IMR-90 (cell line): ENCODE measurements around the gene POFUT2. TPM values are rescaled to one million over a fixed set of nuclear protein-coding genes. Genes with fewer than 3 reads are reported as not detected.

Experiments
- ATAC-seq: fragments of 200-7000 bp; cut with Tn5 transposase; 2 replicates; pipeline ENCODE4 v1.9.1; 2020; ENCODE audit warnings: low read depth, mild to moderate bottlenecking, moderate library complexity
- BruUV-seq: library from RNA; stranded (reverse); fragments of 400-500 nt; replicated peaks from 2 replicates; lab custom pipeline; 2021; lab: Mats Ljungman, UMichigan
- CTCF ChIA-PET: fragments of 300-600 bp; formaldehyde crosslinking; extraction: SDS; loops from one replicate; lab custom pipeline; 2021; ENCODE audit warnings: antibody characterized with exemption; lab: Yijun Ruan, JAX
- POLR2A ChIA-PET: fragments of 300-600 bp; sonication (Branson Sonifier 250); formaldehyde crosslinking; loops from one replicate; lab custom pipeline; 2022; ENCODE audit warnings: antibody characterized with exemption; ENCODE audit not compliant: unreplicated experiment; lab: Charles Lee
- DNase-seq: peaks from one replicate; pipeline ENCODE4 v3.0.0; 2013
- H2AFZ ChIP-seq: replicated peaks from 2 replicates; pipeline ENCODE3; 2013; ENCODE audit warnings: low read length, mild to moderate bottlenecking; ENCODE audit not compliant: poor library complexity
- H2AK5ac ChIP-seq: 2 replicates; pipeline ENCODE4 v1.6.1; 2013; ENCODE audit warnings: low read depth, low read length, inconsistent platforms
- H2AK9ac ChIP-seq: replicated peaks from 2 replicates; pipeline ENCODE3; 2013; ENCODE audit warnings: mild to moderate bottlenecking, low read depth, low read length, moderate library complexity; ENCODE audit not compliant: poor library complexity
- H2BK120ac ChIP-seq: 2 replicates; pipeline ENCODE4 v1.6.1; 2013; ENCODE audit warnings: low read depth, low read length, inconsistent platforms
- H2BK15ac ChIP-seq: 3 replicates; pipeline ENCODE4 v1.6.1; 2013; ENCODE audit warnings: low read depth, low read length, inconsistent platforms
- H2BK20ac ChIP-seq: 2 replicates; pipeline ENCODE4 v1.6.1; 2013; ENCODE audit warnings: low read depth, mild to moderate bottlenecking, inconsistent platforms, low read length, moderate library complexity
- H2BK5ac ChIP-seq: 2 replicates; pipeline ENCODE4 v1.6.1; 2013; ENCODE audit warnings: mild to moderate bottlenecking, low read depth, low read length, inconsistent platforms; ENCODE audit not compliant: poor library complexity, severe bottlenecking
- H3K14ac ChIP-seq: replicated peaks from 2 replicates; pipeline ENCODE4 v1.6.1; 2013; ENCODE audit warnings: low read depth, low read length, inconsistent platforms
- H3K18ac ChIP-seq: 2 replicates; pipeline ENCODE4 v1.6.1; 2013; ENCODE audit warnings: low read depth, low read length, control low read depth
- H3K23ac ChIP-seq: 2 replicates; pipeline ENCODE4 v1.6.1; 2013; ENCODE audit warnings: low read depth, low read length, inconsistent platforms
- H3K27ac ChIP-seq: 2 replicates; pipeline ENCODE4 v1.5.1; 2013; ENCODE audit warnings: mild to moderate bottlenecking, control low read depth, low read length; ENCODE audit not compliant: insufficient read depth
- H3K27me3 ChIP-seq: 2 replicates; pipeline ENCODE4 v1.6.1; 2013; ENCODE audit warnings: low read length; ENCODE audit not compliant: control insufficient read depth, insufficient read depth
- H3K36me3 ChIP-seq: 2 replicates; pipeline ENCODE4 v1.6.1; 2013; ENCODE audit warnings: low read length, mixed read lengths; ENCODE audit not compliant: control insufficient read depth, insufficient read depth
- H3K4ac ChIP-seq: 2 replicates; pipeline ENCODE4 v1.6.1; 2013; ENCODE audit warnings: low read depth, low read length, inconsistent platforms
- H3K4me1 ChIP-seq: 2 replicates; pipeline ENCODE4 v1.6.1; 2013; ENCODE audit warnings: low read length, mixed read lengths; ENCODE audit not compliant: control insufficient read depth, insufficient read depth
- H3K4me2 ChIP-seq: 2 replicates; pipeline ENCODE4 v1.6.1; 2013; ENCODE audit warnings: low read depth, mild to moderate bottlenecking, control low read depth, low read length, moderate library complexity
- H3K4me3 ChIP-seq: 2 replicates; pipeline ENCODE4 v1.5.1; 2013; ENCODE audit warnings: low read depth, mild to moderate bottlenecking, control low read depth, low read length, moderate library complexity; ENCODE audit not compliant: insufficient read depth
- H3K56ac ChIP-seq: 2 replicates; pipeline ENCODE4 v1.6.1; 2013; ENCODE audit warnings: low read length, inconsistent platforms; ENCODE audit not compliant: insufficient read depth; ENCODE audit errors: extremely low read depth
- H3K79me1 ChIP-seq, 2 experiments: 2 replicates each; pipeline ENCODE4 v1.6.1; 2013; ENCODE audit warnings: low read length in 2 of 2, inconsistent platforms in 1 of 2, low read depth in 1 of 2
- H3K9ac ChIP-seq: 2 replicates; pipeline ENCODE4 v1.6.1; 2013; ENCODE audit warnings: low read depth, low read length, control low read depth
- H3K9me1 ChIP-seq: 2 replicates; pipeline ENCODE4 v1.6.1; 2013; ENCODE audit warnings: low read length, inconsistent platforms; ENCODE audit not compliant: insufficient read depth
- H3K9me3 ChIP-seq: 2 replicates; pipeline ENCODE4 v1.6.1; 2013; ENCODE audit warnings: low read length; ENCODE audit not compliant: control insufficient read depth, insufficient read depth
- H4K20me1 ChIP-seq: 2 replicates; pipeline ENCODE4 v1.6.1; 2013; ENCODE audit warnings: low read length, inconsistent platforms; ENCODE audit not compliant: insufficient read depth
- H4K5ac ChIP-seq: 2 replicates; pipeline ENCODE4 v1.6.1; 2013; ENCODE audit warnings: mild to moderate bottlenecking, low read depth, low read length, control low read depth
- H4K8ac ChIP-seq, 2 experiments: 2 replicates each; pipeline ENCODE4 v1.6.1; 2013; ENCODE audit warnings: low read depth in 2 of 2, low read length in 2 of 2, control low read depth in 1 of 2, inconsistent platforms in 1 of 2
- H4K91ac ChIP-seq: 2 replicates; pipeline ENCODE4 v1.6.1; 2013; ENCODE audit warnings: low read depth, low read length, inconsistent platforms; ENCODE audit not compliant: insufficient read depth
- CEBPB ChIP-seq: IDR thresholded peaks from 2 replicates; pipeline ENCODE4 v1.6.1; 2012; ENCODE audit warnings: low read depth, low read length, improper control_type of control experiment
- CHD1 ChIP-seq: IDR thresholded peaks from 2 replicates; pipeline ENCODE4 v1.6.1; 2012; ENCODE audit warnings: low read depth, low read length, improper control_type of control experiment
- MAFK ChIP-seq: IDR thresholded peaks from 2 replicates; pipeline ENCODE4 v1.6.1; 2012; ENCODE audit warnings: low read depth, low read length, improper control_type of control experiment
- MAZ ChIP-seq: IDR thresholded peaks from 2 replicates; pipeline ENCODE4 v1.6.1; 2012; ENCODE audit warnings: low read depth, mild to moderate bottlenecking, low read length, improper control_type of control experiment, moderate library complexity, borderline replicate concordance
- NFE2L2 ChIP-seq: fragments of 150-350 bp; IDR thresholded peaks from 2 replicates; pipeline ENCODE4 v1.6.1; 2016; ENCODE audit warnings: low read depth, mild to moderate bottlenecking, low read length
- POLR2A ChIP-seq: IDR thresholded peaks from 2 replicates; pipeline ENCODE4 v1.6.1; 2012; ENCODE audit warnings: mild to moderate bottlenecking, low read depth, low read length
- SMC3 ChIP-seq: fragments of 150-350 bp; IDR thresholded peaks from 2 replicates; pipeline ENCODE4 v1.6.1; 2016; ENCODE audit warnings: low read depth, mild to moderate bottlenecking, antibody characterized with exemption, low read length, moderate library complexity
- WGBS, 2 experiments: methylation state at CpG; one replicate each; pipeline versions ENCODE4 v1.1.5 to v1.1.7; 2013; ENCODE audit warnings: missing lambda C conversion rate in 2 of 2; ENCODE audit not compliant: insufficient read length in 1 of 2; ENCODE audit errors: extremely low coverage in 2 of 2; 5-methylcytosine and 5-hydroxymethylcytosine counted together
- dilution Hi-C: fragments of 300-500 bp; cut with HindIII; formaldehyde crosslinking; loops from one replicate; pipeline ENCODE4 v1.14.3; 2018; ENCODE audit warnings: low sequenced_read_pairs; ENCODE audit not compliant: unreplicated experiment
- in situ Hi-C: fragments of 300-500 bp; cut with MboI; formaldehyde crosslinking; loops from 3 replicates; pipeline ENCODE4 v1.14.3; 2019; ENCODE audit warnings: low sequenced_read_pairs, inconsistent platforms, mixed read lengths
- intact Hi-C: fragments of 100-400 bp; cut with micrococcal nuclease; formaldehyde crosslinking; loops from 2 replicates; pipeline ENCODE4 v1.10.0; 2022
- polyA plus RNA-seq, 3 experiments: library from polyadenylated mRNA; depleted of rRNA; stranded (reverse); fragments of >200 nt; gene quantifications; 2 replicates each; pipeline ENCODE4 v1.2.3, GENCODE V29; 2012; ENCODE audit warnings: low replicate concordance in 1 of 3
- total RNA-seq: library from RNA; depleted of rRNA; stranded (reverse); fragments of >200 nt; gene quantifications from 2 replicates; pipeline ENCODE4 v1.2.3, GENCODE V29; 2012

The POFUT2 gene
- total and polyA plus RNA-seq, 2 of the 4 experiments (the other 2 are of a cell fraction), result 18.8 to 59.3 TPM

DNA sequence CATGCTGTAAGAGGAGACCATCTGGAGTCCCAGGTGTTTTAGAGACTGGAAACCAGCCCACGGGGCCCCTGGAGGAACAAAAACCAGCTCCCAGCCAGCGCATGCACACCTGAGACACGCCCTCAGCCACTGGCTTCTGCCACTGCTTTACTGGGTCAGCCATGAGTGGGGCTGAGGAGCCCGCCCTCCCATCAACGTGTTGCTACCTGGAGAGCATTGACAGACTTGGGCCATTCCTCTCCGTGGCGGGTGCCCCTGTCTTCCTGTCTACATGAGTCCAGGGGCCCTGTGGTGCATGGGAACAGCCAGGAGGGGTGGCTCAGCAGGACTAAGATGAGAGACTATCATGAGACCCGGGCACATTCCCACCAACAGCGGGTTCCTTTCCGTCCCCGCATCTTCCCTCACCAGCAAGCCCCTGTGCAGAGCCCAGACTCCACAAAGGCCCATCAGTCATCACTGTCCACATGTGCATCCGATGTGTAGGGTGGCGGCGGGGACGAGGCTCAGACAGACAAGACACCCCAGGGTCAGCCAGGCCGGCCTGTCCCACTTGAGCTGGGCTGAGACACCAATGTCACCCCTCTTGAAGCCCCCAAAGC is 45.4 kb upstream of the POFUT2 start:
- Histone ChIP-seq H3K9ac (no peak overlapping the region), H3K4me1 (peaks cover 38% of the 10 kb centered on the region), H3K27ac (no peak overlapping the region), H2BK15ac (peak overlapping the region; percentile 95; the same call in 2 of the 3 replicates), H2AK5ac (peak overlapping the region; percentile 93), H3K79me1 (peaks cover 0 to 7% of the 10 kb centered on the region in 2 experiments; a peak in 1 of 4 replicates), H2AFZ (peak overlapping the region; percentile 40), H3K14ac (0 out of 2 replicates have a peak overlapping the region, but pooled peaks have one; percentile 54), H3K27me3 (no peaks in the 10 kb centered on the region), H2BK120ac (peak overlapping the region; percentile 88), H3K36me3 (no peaks in the 10 kb centered on the region), H2BK5ac (peak overlapping the region; percentile 1), H4K8ac (peak overlapping the region; percentile 34 to 82; a peak in 2 of 4 replicates), H3K9me1 (peaks cover 12% of the 10 kb centered on the region; the same call in 1 of the 2 replicates), H3K4ac (peak overlapping the region; percentile 88), H3K4me3 (no peak overlapping the region), H2BK20ac (peak overlapping the region; percentile 83), H3K56ac (no peak overlapping the region), H4K20me1 (no peaks in the 10 kb centered on the region), H2AK9ac (peak overlapping the region; percentile 84), H4K91ac (peak overlapping the region; percentile 92), H3K18ac (peak overlapping the region; percentile 72; the same call in 1 of the 2 replicates), H3K23ac (no peak overlapping the region), H3K9me3 (no peaks in the 10 kb centered on the region), H4K5ac (peak overlapping the region; percentile 0; the same call in 1 of the 2 replicates), H3K4me2 (no peak overlapping the region)
- ATAC-seq (no peak), DNase-seq (no peak)
- TF ChIP-seq NFE2L2 (no peak), CEBPB (no peak), SMC3 (no peak), POLR2A (no peak), MAFK (no peak), MAZ (no peak), CHD1 (no peak)
- CTCF ChIA-PET, result no interaction called here
- POLR2A ChIA-PET, result no interaction called here
- intact Hi-C loops, result no loop called here
- in situ Hi-C loops, result no loop called here
- no TSS peak for BruUV-seq
- dilution Hi-C loops, result no loop called here
- WGBS, 2 experiments, result 87% methylated on average over 9 of the region's 16 CpGs; no CpG with 5 or more reads in 1 of the 2 experiments
